ENCODE data around the gene PRR15. TPM values are rescaled to one million over a fixed set of nuclear protein-coding genes. Genes with fewer than 3 reads are reported as not detected.

PRR15 gene
- total RNA-seq, 1 experiment from 2014 or later: 76.1 TPM

DNA sequence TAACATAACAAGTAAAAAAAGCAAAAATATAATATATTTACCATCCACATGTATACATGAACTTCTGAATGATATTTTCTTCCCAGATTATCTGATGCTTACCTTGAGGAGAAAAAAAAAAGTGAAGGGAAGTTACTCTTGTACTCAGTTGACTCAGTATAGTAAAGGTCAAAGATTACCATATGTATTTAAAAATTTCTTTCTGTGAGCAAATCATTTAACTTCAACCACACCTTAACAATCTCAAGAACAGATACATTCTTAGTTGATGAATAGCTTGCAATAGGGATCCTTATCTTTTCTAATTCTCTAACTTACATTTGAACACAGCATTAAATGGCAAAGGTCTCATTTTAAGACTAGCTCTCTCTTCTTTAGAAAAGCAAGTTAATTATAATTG lies 29.8 kb downstream of the PRR15 start:
- DNase-seq: no peak
- CTCF ChIA-PET: interaction anchor here (0.6 to 0.9 kb wide), 2 partner anchors 13 to 61 kb away, joined by 3 read pairs; no protein-coding TSS in a partner anchor
- BruUV-seq (replicated peaks): no TSS peak
- intact Hi-C loops (cut with micrococcal nuclease; ENCODE audit: unreplicated experiment): no loop called here
- TF ChIP-seq, protein P1, sequence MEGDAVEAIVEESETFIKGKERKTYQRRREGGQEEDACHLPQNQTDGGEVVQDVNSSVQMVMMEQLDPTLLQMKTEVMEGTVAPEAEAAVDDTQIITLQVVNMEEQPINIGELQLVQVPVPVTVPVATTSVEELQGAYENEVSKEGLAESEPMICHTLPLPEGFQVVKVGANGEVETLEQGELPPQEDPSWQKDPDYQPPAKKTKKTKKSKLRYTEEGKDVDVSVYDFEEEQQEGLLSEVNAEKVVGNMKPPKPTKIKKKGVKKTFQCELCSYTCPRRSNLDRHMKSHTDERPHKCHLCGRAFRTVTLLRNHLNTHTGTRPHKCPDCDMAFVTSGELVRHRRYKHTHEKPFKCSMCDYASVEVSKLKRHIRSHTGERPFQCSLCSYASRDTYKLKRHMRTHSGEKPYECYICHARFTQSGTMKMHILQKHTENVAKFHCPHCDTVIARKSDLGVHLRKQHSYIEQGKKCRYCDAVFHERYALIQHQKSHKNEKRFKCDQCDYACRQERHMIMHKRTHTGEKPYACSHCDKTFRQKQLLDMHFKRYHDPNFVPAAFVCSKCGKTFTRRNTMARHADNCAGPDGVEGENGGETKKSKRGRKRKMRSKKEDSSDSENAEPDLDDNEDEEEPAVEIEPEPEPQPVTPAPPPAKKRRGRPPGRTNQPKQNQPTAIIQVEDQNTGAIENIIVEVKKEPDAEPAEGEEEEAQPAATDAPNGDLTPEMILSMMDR (IDR thresholded peaks at IDR 0.05; ENCODE audit: unreplicated experiment): no peak
- peaks cover 12% of the 10 kb centered on the region for H3K4me1 Mint-ChIP-seq (ENCODE audit: low read depth, unreplicated experiment)
- no peak overlapping the region for H3K27ac Mint-ChIP-seq (ENCODE audit: unreplicated experiment)
- H3K9me3 Mint-ChIP-seq (ENCODE audit: low read depth, unreplicated experiment): no peaks in the 10 kb centered on the region
- H3K27me3 Mint-ChIP-seq (ENCODE audit: unreplicated experiment): no peaks in the 10 kb centered on the region
- H3K36me3 Mint-ChIP-seq (ENCODE audit: insufficient read depth, unreplicated experiment): no peaks in the 10 kb centered on the region
- no peak overlapping the region for H3K4me3 Mint-ChIP-seq (ENCODE audit: low read depth, unreplicated experiment)

DNA sequence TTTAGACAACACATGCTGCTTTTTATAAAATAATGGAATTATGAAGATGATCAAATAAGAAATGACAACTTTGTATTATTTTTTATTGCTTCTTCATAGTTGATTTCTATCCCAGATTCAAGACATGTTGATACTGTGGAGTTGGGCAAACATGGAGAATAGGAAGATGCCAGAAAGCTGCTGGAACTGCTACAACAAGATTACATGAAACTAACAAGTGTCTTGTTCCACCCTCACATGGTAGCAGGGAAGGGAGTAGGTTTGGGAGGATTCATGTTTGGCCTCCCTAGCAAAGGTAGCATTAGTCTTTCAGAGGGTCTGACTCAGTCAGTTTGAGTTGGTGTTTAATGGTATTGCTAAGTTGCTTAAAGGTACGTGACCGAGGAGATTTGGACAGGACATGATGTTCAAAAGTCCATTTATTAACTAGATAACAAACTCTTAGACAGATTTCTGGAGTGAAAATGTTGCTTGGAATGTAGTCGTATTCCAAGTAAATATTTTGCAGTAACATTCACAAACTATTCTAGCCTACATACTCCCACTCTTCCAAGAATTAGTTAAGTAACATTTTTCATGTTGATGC lies 33.1 kb downstream of the PRR15 start:
- no peaks in the 10 kb centered on the region for H3K27me3 Mint-ChIP-seq (ENCODE audit: unreplicated experiment)
- BruUV-seq (replicated peaks): no TSS peak

DNA sequence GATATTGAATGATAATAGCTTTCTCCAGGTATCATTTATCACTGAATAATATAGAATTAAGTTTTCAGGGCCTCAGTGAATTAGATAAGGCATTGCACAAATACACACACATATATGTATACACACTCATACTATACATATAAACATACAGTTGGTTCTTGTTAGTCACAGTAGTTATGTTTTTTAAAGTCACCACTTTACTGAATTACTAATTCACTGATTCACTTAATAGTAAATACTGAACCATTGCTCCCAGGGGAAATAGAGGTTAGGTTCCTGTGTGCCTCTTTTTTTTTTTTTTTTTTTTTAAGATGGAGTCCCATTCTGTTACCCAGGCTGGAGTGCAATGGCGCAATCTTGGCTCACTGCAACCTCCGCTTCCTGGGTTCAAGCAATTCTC lies 33.6 kb downstream of the PRR15 start:
- no peak for DNase-seq
- peaks cover 14% of the 10 kb centered on the region for H3K4me1 Mint-ChIP-seq (ENCODE audit: low read depth, unreplicated experiment)
- CTCF ChIA-PET: no interaction called here
- no peaks in the 10 kb centered on the region for H3K27me3 Mint-ChIP-seq (ENCODE audit: unreplicated experiment)
- BruUV-seq (replicated peaks): no TSS peak
- no peak overlapping the region for H3K27ac Mint-ChIP-seq (ENCODE audit: unreplicated experiment)
- H3K4me3 Mint-ChIP-seq (ENCODE audit: low read depth, unreplicated experiment): no peak overlapping the region
- H3K9me3 Mint-ChIP-seq (ENCODE audit: low read depth, unreplicated experiment): no peaks in the 10 kb centered on the region
- intact Hi-C loops (cut with micrococcal nuclease; ENCODE audit: unreplicated experiment): no loop called here
- no peaks in the 10 kb centered on the region for H3K36me3 Mint-ChIP-seq (ENCODE audit: insufficient read depth, unreplicated experiment)
- TF ChIP-seq, protein P1 (IDR thresholded peaks at IDR 0.05; ENCODE audit: unreplicated experiment): no peak

More for the DNA sequence above, 33.1 kb downstream of the PRR15 start:
- intact Hi-C loops (cut with micrococcal nuclease; ENCODE audit: unreplicated experiment): no loop called here
- Mint-ChIP-seq H3K27ac (ENCODE audit: unreplicated experiment) (no peak overlapping the region), H3K4me1 (ENCODE audit: low read depth, unreplicated experiment) (peaks cover 14% of the 10 kb centered on the region), H3K9me3 (ENCODE audit: low read depth, unreplicated experiment) (no peaks in the 10 kb centered on the region), H3K36me3 (ENCODE audit: insufficient read depth, unreplicated experiment) (no peaks in the 10 kb centered on the region), H3K4me3 (ENCODE audit: low read depth, unreplicated experiment) (no peak overlapping the region)
- DNase-seq: no peak
- TF ChIP-seq, protein P1 (IDR thresholded peaks at IDR 0.05; ENCODE audit: unreplicated experiment): no peak
- CTCF ChIA-PET: interaction anchor here (0.7 kb wide), 1 partner anchor 38 kb away, joined by 4 read pairs; no protein-coding TSS in a partner anchor

DNA sequence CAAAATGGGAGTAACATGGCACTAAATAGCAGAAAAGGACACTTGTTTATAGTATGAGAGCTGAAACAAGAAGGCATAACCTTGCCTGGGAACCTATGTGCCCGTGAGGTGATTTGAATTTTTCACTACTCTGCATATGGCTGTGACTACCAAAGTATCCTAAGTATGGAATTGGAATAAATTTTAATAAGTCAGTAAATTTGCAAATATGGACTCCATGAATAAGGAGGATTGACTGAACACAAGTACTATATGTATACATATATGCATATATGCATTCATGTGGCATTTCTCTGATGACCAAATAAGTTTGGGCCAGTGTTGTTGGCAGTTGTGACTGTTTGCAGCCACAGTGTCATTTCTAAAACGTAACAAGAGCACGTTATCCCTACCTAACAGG lies 34.5 kb downstream of the PRR15 start:
- TF ChIP-seq, protein P1 (IDR thresholded peaks at IDR 0.05; ENCODE audit: unreplicated experiment): no peak
- Mint-ChIP-seq H3K27me3 (ENCODE audit: unreplicated experiment) (no peaks in the 10 kb centered on the region), H3K9me3 (ENCODE audit: low read depth, unreplicated experiment) (no peaks in the 10 kb centered on the region), H3K36me3 (ENCODE audit: insufficient read depth, unreplicated experiment) (no peaks in the 10 kb centered on the region), H3K27ac (ENCODE audit: unreplicated experiment) (no peak overlapping the region), H3K4me3 (ENCODE audit: low read depth, unreplicated experiment) (no peak overlapping the region), H3K4me1 (ENCODE audit: low read depth, unreplicated experiment) (peaks cover 14% of the 10 kb centered on the region)
- BruUV-seq (replicated peaks): no TSS peak
- no peak for DNase-seq
- CTCF ChIA-PET: interaction anchor here (0.6 to 1.1 kb wide), 2 partner anchors 9 to 208 kb away, joined by 3 to 4 read pairs; no protein-coding TSS in a partner anchor
- intact Hi-C loops (cut with micrococcal nuclease; ENCODE audit: unreplicated experiment): no loop called here

Measured in Calu3 (cell line).